ENCODE data around the gene APOB. TPM values are rescaled to one million over a fixed set of nuclear protein-coding genes. Genes with fewer than 3 reads are reported as not detected.

APOB gene
- total and polyA plus RNA-seq, 2 of the 13 experiments (the other 11 are each of a cell fraction or from before 2014, with no cell fraction given) = 1,569 to 2,515 TPM

- TF ChIP-seq ZBTB4 (CRISPR knock-in tag; IDR thresholded peaks at IDR 0.05; ENCODE audit: borderline replicate concordance) (no peak), NFE2L2 (IDR thresholded peaks at IDR 0.05; ENCODE audit: low read length) (no peak), ZNF577 (CRISPR knock-in tag; IDR thresholded peaks at IDR 0.05; ENCODE audit: borderline replicate concordance, low read depth) (no peak), WIZ (CRISPR knock-in tag; IDR thresholded peaks at IDR 0.05) (0 out of 2 replicates have a peak, but pooled peaks have one; percentile 24), REXO4 (CRISPR knock-in tag; IDR thresholded peaks at IDR 0.05; ENCODE audit: borderline replicate concordance) (no peak), ZNF441 (CRISPR knock-in tag; IDR thresholded peaks at IDR 0.05; ENCODE audit: borderline replicate concordance) (no peak), ZNF670 (CRISPR knock-in tag; IDR thresholded peaks at IDR 0.05; ENCODE audit: borderline replicate concordance) (peak; percentile 32; the same call in 1 of the 2 replicates), HOXD1 (CRISPR knock-in tag; IDR thresholded peaks at IDR 0.05) (peak; percentile 87), IRF2 (CRISPR knock-in tag; IDR thresholded peaks at IDR 0.05) (peak; percentile 87), ZBTB40 (IDR thresholded peaks at IDR 0.05) (no peak), ZBTB40 (CRISPR knock-in tag; IDR thresholded peaks at IDR 0.05) (no peak; the same call in 1 of the 2 replicates), ZMAT3 (CRISPR knock-in tag; conservative IDR thresholded peaks at IDR 0.05) (0 out of 2 replicates have a peak, but pooled peaks have one; percentile 78), TCF12 (IDR thresholded peaks at IDR 0.05) (no peak), TCF12 (CRISPR knock-in tag; IDR thresholded peaks at IDR 0.05) (peak; percentile 98)
These were observed 26.7 kb upstream of the APOB start (continued) for GRCh38 chr2:21070341-21071257.

Data from HepG2 (cell line).